Activated CD8-positive, alpha-beta memory T cell treated with anti-CD3 and anti-CD28 coated beads, Interleukin-2, amount 10 ng/mL, durations not matched to agents 7 days and 5 days (primary cell): ENCODE measurements around the gene HSF4. TPM values are rescaled to one million over a fixed set of nuclear protein-coding genes. Genes with fewer than 3 reads are reported as not detected.

Experiments
- ATAC-seq: fragments of 150-1000 bp; cut with Tn5 transposase; one replicate; pipeline ENCODE4 v1.10.0; 2021; ENCODE audit warnings: moderate library complexity
- CTCF ChIA-PET: fragments of 350-600 bp; sonication (Branson Sonifier 250); formaldehyde crosslinking; loops from one replicate; lab custom pipeline; 2021; ENCODE audit warnings: antibody characterized with exemption; lab: Charles Lee
- DNase-seq: peaks from one replicate; pipeline ENCODE4 v3.0.0-alpha.2; 2020
- H3K27ac Mint-ChIP-seq: one replicate; pipeline ENCODE4 v1.8.0; 2021; ENCODE audit warnings: mild to moderate bottlenecking, mixed read lengths
- H3K27me3 Mint-ChIP-seq: one replicate; pipeline ENCODE4 v1.8.0; 2021; ENCODE audit warnings: mixed read lengths
- H3K36me3 Mint-ChIP-seq: one replicate; pipeline ENCODE4 v1.8.0; 2021; ENCODE audit warnings: mild to moderate bottlenecking, mixed read lengths
- H3K4me1 Mint-ChIP-seq: one replicate; pipeline ENCODE4 v1.8.0; 2021; ENCODE audit warnings: mixed read lengths
- H3K4me3 Mint-ChIP-seq: one replicate; pipeline ENCODE4 v1.8.0; 2021; ENCODE audit warnings: mild to moderate bottlenecking, moderate library complexity, mixed read lengths
- H3K9me3 Mint-ChIP-seq: one replicate; pipeline ENCODE4 v1.8.0; 2022; ENCODE audit warnings: low read depth, mixed read lengths
- total RNA-seq, 2 experiments: library from RNA; stranded (reverse); gene quantifications; one replicate each; pipeline ENCODE4 v1.2.3, GENCODE V29; 2021

HSF4 gene
- total RNA-seq, 2 experiments from 2014 or later: 15.0 to 43.7 TPM

DNA sequence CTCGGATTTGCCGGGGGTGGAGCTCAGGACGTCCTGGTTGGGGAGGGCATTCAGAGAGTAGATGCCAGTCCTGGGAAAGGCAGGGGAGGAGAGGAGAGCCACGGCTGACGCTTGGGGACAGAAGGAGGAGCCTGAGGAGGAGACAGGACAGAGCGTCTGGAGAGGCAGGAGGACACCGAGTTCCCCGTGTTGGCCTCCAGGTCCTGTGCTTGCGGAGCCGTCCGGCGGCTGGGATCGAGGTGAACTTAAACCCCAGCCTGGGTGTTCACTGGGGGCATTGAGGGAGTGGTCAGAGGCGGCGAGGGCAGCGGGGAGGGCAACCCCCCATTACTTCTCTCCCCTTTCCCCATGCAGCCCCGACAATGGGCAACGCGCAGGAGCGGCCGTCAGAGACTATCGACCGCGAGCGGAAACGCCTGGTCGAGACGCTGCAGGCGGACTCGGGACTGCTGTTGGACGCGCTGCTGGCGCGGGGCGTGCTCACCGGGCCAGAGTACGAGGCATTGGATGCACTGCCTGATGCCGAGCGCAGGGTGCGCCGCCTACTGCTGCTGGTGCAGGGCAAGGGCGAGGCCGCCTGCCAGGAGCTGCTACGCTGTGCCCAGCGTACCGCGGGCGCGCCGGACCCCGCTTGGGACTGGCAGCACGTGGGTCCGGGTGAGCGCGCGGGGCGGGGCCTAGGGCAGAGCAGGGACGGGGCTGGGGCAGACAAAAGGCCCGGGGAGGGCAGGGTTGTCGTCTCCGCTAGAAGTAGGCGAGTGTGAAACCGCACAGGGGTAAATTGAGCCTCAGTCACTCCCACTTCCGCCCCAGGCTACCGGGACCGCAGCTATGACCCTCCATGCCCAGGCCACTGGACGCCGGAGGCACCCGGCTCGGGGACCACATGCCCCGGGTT lies 9.5 kb downstream of the HSF4 start:
- peak; percentile 81 for DNase-seq
- Mint-ChIP-seq H3K27me3 (peaks cover 48% of the 10 kb centered on the region), H3K4me3 (peak overlapping the region; percentile 76)

DNA sequence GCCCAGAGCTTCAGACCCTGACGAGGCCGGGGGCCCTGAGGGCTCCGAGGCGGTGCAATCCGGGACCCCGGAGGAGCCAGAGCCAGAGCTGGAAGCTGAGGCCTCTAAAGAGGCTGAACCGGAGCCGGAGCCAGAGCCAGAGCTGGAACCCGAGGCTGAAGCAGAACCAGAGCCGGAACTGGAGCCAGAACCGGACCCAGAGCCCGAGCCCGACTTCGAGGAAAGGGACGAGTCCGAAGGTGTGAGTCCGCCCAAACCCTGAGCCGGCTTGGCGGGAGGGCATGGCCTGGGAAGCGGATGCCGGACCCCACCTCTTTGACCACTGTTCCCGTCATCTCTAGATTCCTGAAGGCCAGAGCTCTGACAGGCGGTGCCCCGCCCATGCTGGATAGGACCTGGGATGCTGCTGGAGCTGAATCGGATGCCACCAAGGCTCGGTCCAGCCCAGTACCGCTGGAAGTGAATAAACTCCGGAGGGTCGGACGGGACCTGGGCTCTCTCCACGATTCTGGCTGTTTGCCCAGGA lies 10.2 kb downstream of the HSF4 start:
- Mint-ChIP-seq H3K4me3 (no peak overlapping the region), H3K9me3 (no peaks in the 10 kb centered on the region), H3K4me1 (peaks cover 44% of the 10 kb centered on the region), H3K27me3 (peaks cover 42% of the 10 kb centered on the region), H3K27ac (no peak overlapping the region), H3K36me3 (peaks cover 1% of the 10 kb centered on the region)
- CTCF ChIA-PET: interaction anchor here (0.6 to 5.7 kb wide), 13 partner anchors 10 to 230 kb away, joined by 3 to 88 read pairs (median 4); partner anchors contain the start of genes CBFB, FBXL8, FHOD1 and HSF4
- ATAC-seq (no peak), DNase-seq (no peak)

More for the DNA sequence above, 9.5 kb downstream of the HSF4 start:
- CTCF ChIA-PET: interaction anchor here (0.6 to 5.7 kb wide), 11 partner anchors 10 to 307 kb away, joined by 3 to 88 read pairs (median 4); partner anchors contain the start of genes ATP6V0D1, CBFB, EXOC3L1 and FBXL8
- Mint-ChIP-seq H3K36me3 (peaks cover 1% of the 10 kb centered on the region), H3K9me3 (no peaks in the 10 kb centered on the region), H3K27ac (peak overlapping the region; percentile 69), H3K4me1 (peaks cover 47% of the 10 kb centered on the region)
- peak; percentile 79 for ATAC-seq

DNA sequence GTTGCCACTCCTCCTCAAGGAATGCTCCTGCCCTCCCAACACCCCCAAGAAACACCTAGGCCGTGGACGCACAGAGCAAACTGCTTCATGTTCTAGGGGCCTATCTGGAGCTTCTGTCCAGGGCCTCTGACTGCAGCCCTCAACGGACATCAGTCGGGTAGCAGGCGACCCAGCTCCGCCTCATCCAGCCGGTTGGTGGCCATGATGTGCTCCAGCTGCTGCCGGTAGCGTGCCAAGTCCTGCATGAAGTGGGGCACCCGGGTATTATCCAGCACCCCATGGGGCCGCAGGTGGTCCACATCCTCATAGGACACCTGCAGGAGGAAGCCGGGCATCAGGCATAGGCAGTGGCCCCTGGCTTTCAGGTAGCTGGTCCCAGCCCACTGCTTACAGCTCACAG lies 12.1 kb downstream of the HSF4 start:
- no peak overlapping the region for H3K27ac Mint-ChIP-seq
- no peak overlapping the region for H3K4me3 Mint-ChIP-seq
- H3K4me1 Mint-ChIP-seq: peaks cover 33% of the 10 kb centered on the region

DNA sequence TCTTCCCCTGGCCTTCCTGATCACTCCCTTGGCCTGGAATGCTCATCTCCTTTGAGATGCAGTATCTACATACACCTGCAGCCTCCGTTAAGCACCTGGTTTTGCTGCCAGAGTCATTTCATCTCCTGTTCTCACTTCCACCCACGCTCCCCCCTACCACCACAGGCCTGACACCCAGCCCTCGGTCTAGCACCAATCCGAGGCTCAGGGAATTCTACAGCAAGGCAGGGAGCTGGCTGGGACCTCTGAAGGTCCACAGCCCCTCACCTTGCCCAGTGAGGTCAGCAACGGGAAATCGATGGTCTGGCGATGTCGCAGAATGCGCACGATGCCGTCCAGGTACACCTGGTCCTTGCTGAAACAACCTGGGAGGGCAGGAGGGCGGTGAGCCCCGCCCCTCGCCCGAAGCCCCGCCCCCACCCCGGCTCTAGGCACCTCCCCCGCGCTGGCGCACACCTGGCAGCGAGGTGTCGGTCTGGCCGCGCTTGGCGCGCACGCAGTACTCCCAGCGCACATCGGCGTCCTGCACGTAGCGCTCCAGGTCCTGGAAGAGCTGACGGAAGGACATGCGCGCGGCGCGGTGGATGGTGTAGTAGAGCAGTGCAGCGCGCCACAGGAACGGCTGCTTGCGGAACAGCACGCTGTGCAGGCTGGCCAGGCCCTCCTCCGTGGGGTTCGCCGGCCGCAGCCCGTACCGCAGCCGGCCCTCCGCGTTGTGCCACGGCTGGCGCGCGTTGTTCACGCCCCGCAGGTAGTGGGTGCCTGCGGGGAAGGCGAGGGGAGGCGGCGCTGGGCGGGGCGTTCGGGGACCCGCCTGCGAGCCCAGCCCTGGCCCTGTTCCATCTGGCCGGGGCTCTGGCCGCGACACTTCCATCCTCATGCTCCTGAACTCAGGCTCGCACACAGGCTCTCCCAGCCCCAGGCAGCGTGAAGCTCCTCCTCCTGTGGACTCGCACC lies 13.5 kb downstream of the HSF4 start:
- peak overlapping the region; percentile 64 for H3K4me3 Mint-ChIP-seq
- peaks cover 28% of the 10 kb centered on the region for H3K4me1 Mint-ChIP-seq
- CTCF ChIA-PET: interaction anchor here (0.9 to 5.7 kb wide), 9 partner anchors 8 to 231 kb away, joined by 3 to 88 read pairs (median 5); partner anchors contain the start of genes B3GNT9, FBXL8, HSF4 and NOL3
- ATAC-seq (peak; percentile 48), DNase-seq (peak; percentile 69)
- H3K27ac Mint-ChIP-seq: no peak overlapping the region
- peaks cover 20% of the 10 kb centered on the region for H3K27me3 Mint-ChIP-seq
- H3K9me3 Mint-ChIP-seq: no peaks in the 10 kb centered on the region
- H3K36me3 Mint-ChIP-seq: no peaks in the 10 kb centered on the region

More for the DNA sequence above, 12.1 kb downstream of the HSF4 start:
- no peak for DNase-seq
- H3K27me3 Mint-ChIP-seq: peaks cover 28% of the 10 kb centered on the region
- no peak for ATAC-seq
- no peaks in the 10 kb centered on the region for H3K9me3 Mint-ChIP-seq
- peaks cover 1% of the 10 kb centered on the region for H3K36me3 Mint-ChIP-seq
- CTCF ChIA-PET: interaction anchor here (1.4 to 5.7 kb wide), 4 partner anchors 9 to 25 kb away, joined by 5 to 88 read pairs (median 26); partner anchors contain the start of genes B3GNT9, FBXL8, HSF4 and TRADD

DNA sequence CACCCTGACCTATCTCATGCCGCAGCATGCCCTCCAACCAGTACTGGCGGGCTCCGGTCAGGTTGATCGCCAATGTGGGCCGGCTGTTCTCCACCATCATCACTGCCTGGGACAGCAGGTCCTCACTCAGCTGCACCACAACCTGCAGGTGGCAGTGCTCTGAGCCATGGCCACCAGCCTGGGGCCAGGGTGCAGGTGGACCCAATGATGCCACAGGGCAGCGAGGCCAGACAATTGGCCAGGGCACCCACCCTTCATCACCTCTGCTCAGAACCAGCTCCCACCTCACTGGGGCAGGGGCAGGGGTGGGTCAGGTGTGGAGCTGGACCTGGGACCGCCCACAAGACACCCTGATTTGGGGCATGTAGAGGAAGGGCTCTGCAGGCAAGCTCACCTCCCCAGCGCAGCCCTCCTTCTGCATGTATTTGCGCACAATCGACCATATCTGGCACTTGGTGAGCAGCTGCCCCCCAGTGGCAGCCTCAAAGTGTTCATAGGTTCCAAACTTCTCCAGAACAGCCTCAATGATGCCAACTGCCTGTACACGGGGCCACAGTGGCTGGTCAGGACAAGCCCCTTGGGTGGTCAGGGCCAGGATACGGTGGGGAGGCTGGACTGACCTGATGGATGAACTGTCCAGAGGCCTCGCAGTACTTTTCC lies 15.0 kb downstream of the HSF4 start:
- Mint-ChIP-seq H3K27me3 (peaks cover 14% of the 10 kb centered on the region), H3K27ac (no peak overlapping the region), H3K9me3 (no peaks in the 10 kb centered on the region), H3K4me3 (no peak overlapping the region), H3K4me1 (peaks cover 17% of the 10 kb centered on the region), H3K36me3 (no peaks in the 10 kb centered on the region)
- DNase-seq (no peak), ATAC-seq (no peak)
- CTCF ChIA-PET: interaction anchor here (0.7 to 2.6 kb wide), 8 partner anchors 8 to 202 kb away, joined by 3 to 9 read pairs (median 4); partner anchors contain the start of genes NOL3 and PHAF1

DNA sequence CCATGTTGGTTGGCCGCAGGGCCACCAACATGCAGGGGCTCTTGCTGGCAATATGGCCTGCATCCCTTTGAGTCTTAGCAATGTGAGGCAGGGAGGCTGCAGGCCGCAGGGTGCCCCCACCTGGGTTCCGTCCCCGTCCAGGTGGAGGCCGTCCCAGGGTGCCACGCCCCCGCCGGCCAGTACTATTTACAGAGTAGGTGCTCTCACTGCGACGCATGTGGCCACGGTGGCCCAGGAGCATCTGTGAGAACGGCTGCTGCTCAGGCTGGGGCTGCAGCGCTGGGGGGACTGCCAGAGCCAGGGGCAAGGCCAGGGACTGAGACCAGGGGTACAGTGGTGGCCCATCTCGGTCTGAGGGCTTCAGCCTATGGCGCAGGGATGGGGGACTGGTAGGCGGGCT lies 15.6 kb downstream of the HSF4 start:
- H3K27me3 Mint-ChIP-seq: peaks cover 17% of the 10 kb centered on the region
- no peaks in the 10 kb centered on the region for H3K9me3 Mint-ChIP-seq
- H3K36me3 Mint-ChIP-seq: no peaks in the 10 kb centered on the region
- H3K4me3 Mint-ChIP-seq: no peak overlapping the region
- ATAC-seq: no peak
- no peak overlapping the region for H3K27ac Mint-ChIP-seq
- H3K4me1 Mint-ChIP-seq: peaks cover 21% of the 10 kb centered on the region
- CTCF ChIA-PET: interaction anchor here (0.9 to 1.6 kb wide), 3 partner anchors 10 to 25 kb away, joined by 4 to 9 read pairs (median 5); partner anchors contain the start of gene NOL3
- no peak for DNase-seq

DNA sequence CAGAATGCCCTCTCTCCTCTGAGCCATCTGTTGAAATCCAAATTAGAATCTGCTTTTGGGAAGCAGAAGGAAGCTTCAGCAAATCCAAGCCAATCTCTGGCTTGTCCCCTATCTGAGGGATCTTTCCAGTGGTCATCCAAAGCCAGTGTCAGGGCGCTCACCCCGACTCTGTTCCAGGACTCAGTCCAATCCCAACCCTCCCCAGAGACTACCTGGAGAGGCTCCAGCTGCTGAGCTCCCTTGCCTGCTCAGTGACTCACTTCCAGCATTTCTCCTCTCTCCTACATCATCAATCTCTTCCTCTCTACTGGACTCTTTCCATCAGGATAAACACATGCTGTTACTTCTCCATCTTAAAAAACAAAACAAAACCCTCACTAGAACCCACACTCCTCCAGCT lies 16.8 kb downstream of the HSF4 start:
- Mint-ChIP-seq H3K4me3 (no peak overlapping the region), H3K27ac (no peak overlapping the region), H3K9me3 (no peaks in the 10 kb centered on the region), H3K36me3 (no peaks in the 10 kb centered on the region), H3K4me1 (peaks cover 28% of the 10 kb centered on the region), H3K27me3 (peaks cover 25% of the 10 kb centered on the region)
- CTCF ChIA-PET: interaction anchor here (1.3 to 5.0 kb wide), 5 partner anchors 21 to 174 kb away, joined by 3 to 72 read pairs (median 4); partner anchors contain the start of genes FBXL8, HSF4 and TRADD
- no peak for ATAC-seq
- no peak for DNase-seq

DNA sequence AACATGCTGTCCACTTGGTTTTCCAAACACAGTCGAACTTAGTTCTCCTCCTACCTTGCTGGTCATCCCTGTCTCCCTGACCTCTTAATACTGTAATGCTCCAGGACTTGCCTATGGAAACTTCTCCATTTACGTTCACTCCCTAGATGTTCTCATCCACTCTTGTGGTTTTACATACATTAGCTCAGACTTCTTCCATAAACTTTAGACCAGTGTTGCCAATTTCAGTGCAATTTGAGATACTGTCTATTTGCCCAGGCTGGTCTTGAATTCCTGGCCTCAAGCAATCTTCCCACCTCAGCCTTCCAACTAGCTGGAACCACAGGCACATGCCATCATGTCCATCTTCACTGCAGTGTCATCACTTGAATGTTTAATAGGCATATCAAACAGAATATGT lies 17.7 kb downstream of the HSF4 start:
- Mint-ChIP-seq H3K27ac (no peak overlapping the region), H3K4me3 (no peak overlapping the region), H3K4me1 (peaks cover 28% of the 10 kb centered on the region), H3K9me3 (no peaks in the 10 kb centered on the region), H3K27me3 (peaks cover 24% of the 10 kb centered on the region), H3K36me3 (no peaks in the 10 kb centered on the region)
- DNase-seq (no peak), ATAC-seq (no peak)
- CTCF ChIA-PET: interaction anchor here (1.3 to 5.0 kb wide), 10 partner anchors 9 to 228 kb away, joined by 3 to 72 read pairs (median 5); partner anchors contain the start of genes FBXL8, HSF4, NOL3 and TRADD

DNA sequence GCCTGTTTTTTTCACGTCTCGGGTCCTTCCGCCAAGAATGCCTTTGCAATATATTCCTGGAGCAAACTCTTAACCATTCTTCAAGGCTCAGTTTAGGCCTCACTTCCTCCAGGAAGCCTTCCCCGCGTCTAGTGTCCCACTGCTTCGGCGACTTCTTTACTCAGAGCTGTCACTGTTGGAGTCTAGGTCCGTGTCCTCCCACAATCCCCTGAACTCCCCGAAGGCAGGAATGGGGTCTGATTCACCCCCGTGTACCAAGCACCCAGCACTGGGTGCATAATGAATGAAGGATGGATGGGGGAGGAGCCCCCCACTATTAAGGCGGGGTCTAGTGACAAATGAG lies 18.7 kb downstream of the HSF4 start:
- H3K9me3 Mint-ChIP-seq: no peaks in the 10 kb centered on the region
- no peak overlapping the region for H3K4me3 Mint-ChIP-seq
- H3K36me3 Mint-ChIP-seq: no peaks in the 10 kb centered on the region
- no peak overlapping the region for H3K27ac Mint-ChIP-seq
- H3K27me3 Mint-ChIP-seq: peaks cover 18% of the 10 kb centered on the region
- peaks cover 21% of the 10 kb centered on the region for H3K4me1 Mint-ChIP-seq
- ATAC-seq (no peak), DNase-seq (no peak)
- CTCF ChIA-PET: interaction anchor here (0.6 to 5.0 kb wide), 11 partner anchors 9 to 231 kb away, joined by 3 to 72 read pairs (median 5); partner anchors contain the start of genes CES3, FBXL8, HSF4 and NOL3

DNA sequence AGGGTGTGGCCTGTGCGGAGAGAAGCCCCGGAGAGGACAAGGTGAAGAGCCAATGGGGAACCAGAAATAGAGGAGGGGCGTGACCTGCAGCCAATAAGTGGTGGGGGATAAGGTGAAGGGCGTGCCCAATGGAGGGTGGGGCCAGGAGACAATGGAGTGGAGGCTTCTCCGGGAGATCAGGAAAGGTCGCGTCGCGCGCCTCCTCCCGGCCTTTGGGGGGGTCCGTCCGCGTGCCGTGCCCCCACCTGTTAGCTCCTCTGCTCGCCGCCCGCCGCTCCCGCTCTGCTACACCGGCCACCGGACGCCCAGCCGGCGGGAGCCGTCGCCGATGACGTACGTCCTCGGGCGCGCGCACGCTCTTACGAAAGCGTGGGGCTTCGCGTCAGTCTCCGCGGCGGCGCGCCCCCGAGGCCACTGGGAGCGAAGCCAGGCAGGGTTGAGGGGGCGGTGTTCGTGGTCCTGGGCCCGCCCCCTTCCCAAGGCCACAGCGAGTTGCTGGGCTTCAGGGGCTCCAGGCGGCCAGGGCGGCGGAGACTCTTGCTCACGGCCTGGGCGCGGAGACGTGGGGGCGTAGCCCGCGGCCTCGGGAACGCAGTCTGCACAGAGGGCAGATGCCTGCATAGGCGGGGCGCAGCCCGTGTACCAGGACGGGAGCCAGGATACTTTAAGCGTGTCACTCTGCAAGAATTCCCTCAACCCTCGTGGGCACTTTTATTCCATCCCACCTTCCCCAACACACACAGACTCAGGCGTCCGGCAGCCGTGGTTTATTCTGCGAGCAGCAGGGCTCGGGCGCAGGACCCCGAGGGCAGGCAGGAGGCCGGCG lies 19.3 kb downstream of the HSF4 start, which contains the start of gene MATCAP1:
MATCAP1 (minus strand) TSS at position 337 of the 826 bp plus-strand sequence. CDS start 3,353 bp downstream, outside the sequence.
- H3K4me3 Mint-ChIP-seq: peak within 1 kb of the TSS; percentile 31
- H3K9me3 Mint-ChIP-seq: no peaks in the 10 kb centered on the region
- peaks cover 18% of the 10 kb centered on the region for H3K27me3 Mint-ChIP-seq
- H3K4me1 Mint-ChIP-seq: peaks cover 16% of the 10 kb centered on the region
- CTCF ChIA-PET: interaction anchor here (0.6 to 5.0 kb wide), 20 partner anchors 9 to 236 kb away, joined by 3 to 72 read pairs (median 5); partner anchors contain the start of genes CES3, ELMO3, FBXL8 and HSF4
- ATAC-seq (peak; percentile 96), DNase-seq (peak; percentile 98)
- no peaks in the 10 kb centered on the region for H3K36me3 Mint-ChIP-seq
- H3K27ac Mint-ChIP-seq: no peak within 1 kb of the TSS

DNA sequence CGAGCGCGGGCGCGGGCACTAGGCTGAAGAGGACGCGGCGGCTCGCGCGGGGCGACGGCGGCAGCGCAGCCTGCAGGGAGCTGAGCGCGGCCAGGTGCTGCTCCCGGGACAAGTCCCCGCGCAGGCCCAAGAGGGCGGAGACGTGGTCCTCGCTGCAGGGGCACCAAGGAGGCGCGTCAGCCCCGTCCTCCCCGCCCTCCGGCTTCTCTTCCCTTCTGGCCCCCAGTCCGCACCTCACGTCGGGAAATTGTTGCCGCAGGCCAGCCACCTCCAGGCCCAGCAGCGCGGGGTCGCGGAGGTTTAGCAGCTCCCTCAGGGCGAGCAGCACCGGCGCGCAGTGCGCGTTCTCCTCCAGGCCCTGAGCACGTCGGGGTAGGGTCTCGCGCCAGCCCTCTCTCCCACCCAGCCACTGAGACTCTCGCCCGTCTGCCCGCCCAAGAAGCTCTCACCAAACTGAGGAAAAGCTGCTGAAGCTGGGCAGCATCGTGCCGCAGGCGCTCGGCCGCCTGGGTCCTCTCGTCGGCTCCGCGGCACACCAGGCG lies 20.0 kb downstream of the HSF4 start:
- Mint-ChIP-seq H3K36me3 (no peaks in the 10 kb centered on the region), H3K9me3 (no peaks in the 10 kb centered on the region), H3K27ac (no peak overlapping the region), H3K4me1 (peaks cover 15% of the 10 kb centered on the region), H3K4me3 (peak overlapping the region; percentile 31), H3K27me3 (peaks cover 18% of the 10 kb centered on the region)
- CTCF ChIA-PET: interaction anchor here (0.6 to 5.0 kb wide), 31 partner anchors 8 to 288 kb away, joined by 3 to 72 read pairs (median 5); partner anchors contain the start of genes B3GNT9, CES3, ELMO3 and FBXL8
- peak; percentile 2 for ATAC-seq
- DNase-seq: no peak
